GM12875 (cell line): ENCODE measurements around the gene KIN.
A peak's percentile ranks its signal among the peaks of the same experiment; 100 is the strongest.
"Not testable (repeated sequence)": the region's sequence is repeated elsewhere in the genome, so short reads cannot be mapped to it uniquely, and the experiment has no call there.

Experiments
- H3K4me3 ChIP-seq: one replicate; pipeline ENCODE4 v1.5.1; 2011; ENCODE audit warnings: low read depth, low read length, control low read depth
- TF ChIP-seq, protein P1 (sequence below): IDR thresholded peaks from 2 replicates; pipeline ENCODE4 v1.5.1; 2011; ENCODE audit warnings: low read depth, mild to moderate bottlenecking, control low read depth, inconsistent platforms, low read length, moderate library complexity, borderline replicate concordance; ENCODE audit not compliant: insufficient read depth

KIN gene

DNA sequence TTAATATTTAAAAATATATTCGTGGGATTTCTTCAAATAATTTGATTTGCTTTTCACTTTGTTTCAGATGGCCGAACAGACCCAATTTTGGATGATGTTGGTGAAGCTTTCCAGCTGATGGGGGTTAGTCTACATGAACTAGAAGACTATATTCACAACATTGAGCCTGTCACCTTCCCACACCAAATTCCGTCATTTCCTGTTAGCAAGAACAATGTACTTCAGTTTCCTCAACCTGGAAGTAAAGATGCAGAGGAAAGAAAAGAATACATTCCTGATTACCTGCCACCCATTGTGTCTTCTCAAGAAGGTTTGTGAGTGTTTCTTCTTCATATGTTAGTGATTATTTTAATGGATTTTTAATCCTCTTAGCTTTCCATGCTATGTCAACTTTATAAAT, 36.5 kb upstream of the KIN start:
- TF ChIP-seq, protein P1, sequence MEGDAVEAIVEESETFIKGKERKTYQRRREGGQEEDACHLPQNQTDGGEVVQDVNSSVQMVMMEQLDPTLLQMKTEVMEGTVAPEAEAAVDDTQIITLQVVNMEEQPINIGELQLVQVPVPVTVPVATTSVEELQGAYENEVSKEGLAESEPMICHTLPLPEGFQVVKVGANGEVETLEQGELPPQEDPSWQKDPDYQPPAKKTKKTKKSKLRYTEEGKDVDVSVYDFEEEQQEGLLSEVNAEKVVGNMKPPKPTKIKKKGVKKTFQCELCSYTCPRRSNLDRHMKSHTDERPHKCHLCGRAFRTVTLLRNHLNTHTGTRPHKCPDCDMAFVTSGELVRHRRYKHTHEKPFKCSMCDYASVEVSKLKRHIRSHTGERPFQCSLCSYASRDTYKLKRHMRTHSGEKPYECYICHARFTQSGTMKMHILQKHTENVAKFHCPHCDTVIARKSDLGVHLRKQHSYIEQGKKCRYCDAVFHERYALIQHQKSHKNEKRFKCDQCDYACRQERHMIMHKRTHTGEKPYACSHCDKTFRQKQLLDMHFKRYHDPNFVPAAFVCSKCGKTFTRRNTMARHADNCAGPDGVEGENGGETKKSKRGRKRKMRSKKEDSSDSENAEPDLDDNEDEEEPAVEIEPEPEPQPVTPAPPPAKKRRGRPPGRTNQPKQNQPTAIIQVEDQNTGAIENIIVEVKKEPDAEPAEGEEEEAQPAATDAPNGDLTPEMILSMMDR: no peak
- no peak overlapping the region for H3K4me3 ChIP-seq

DNA sequence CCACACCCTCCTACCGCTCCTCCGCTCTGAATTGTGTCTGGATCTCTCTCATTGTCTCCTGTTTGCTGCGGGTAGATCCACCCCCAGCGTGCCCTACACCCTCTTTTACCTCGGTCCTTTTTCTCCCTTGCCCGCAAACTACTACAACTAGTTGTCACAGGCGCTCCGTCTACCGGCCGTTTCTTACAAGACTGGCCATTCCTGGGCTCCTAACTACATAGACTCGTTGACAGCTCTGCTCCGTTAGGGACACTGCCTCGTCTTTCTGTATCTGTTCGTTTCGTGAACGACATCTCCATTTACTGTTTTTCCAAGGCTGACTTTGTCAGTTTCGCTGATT, 31.3 kb upstream of the KIN start:
- TF ChIP-seq, protein P1: peak; percentile 24; the same call in 1 of the 2 replicates
- peak overlapping the region; percentile 100 for H3K4me3 ChIP-seq

DNA sequence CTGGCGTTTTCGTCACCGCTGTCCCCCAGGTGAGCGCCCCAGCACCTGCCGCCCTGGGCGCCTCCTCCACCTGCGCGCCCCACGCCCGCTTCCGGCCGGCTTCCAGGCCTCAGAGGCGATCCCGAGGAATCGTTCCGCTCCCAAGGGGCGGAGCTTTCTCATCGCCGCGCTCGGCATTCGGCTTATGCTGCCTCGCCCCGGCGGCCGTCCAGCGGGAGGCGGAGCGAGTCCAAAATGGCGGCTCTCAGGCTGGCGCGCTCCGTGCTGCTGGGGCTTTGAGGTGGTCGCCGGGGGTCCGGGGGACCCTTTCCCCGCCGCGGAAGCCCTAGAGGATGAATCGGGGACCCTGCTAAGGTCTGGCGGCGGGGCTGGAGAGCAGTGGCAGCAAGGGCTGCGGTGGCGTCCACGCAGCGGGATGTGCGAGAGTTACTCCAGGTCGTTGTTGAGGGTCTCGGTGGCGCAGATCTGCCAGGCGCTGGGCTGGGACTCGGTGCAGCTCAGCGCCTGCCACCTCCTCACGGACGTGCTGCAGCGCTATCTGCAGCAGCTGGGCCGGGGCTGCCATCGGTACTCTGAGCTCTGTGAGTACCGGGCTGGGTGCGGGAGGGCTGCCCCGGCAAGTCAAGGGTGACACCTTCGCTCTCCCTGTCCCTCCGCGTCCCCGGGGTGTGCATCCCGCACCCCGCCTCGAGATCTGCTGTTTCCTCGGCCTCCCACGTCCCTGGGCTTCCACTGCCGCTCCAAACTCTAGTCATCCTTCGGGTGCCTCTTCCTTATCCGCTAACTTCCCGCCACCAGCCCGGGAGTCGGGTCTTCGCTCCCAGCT, 30.7 kb upstream of the KIN start, which contains the start of gene TAF3:
TAF3 (plus strand) TSS at position 211 of the 826 bp plus-strand sequence; CDS start at position 416, 205 bp downstream.
- TF ChIP-seq, protein P1: no peak
- H3K4me3 ChIP-seq: peak within 1 kb of the TSS; percentile 100

DNA sequence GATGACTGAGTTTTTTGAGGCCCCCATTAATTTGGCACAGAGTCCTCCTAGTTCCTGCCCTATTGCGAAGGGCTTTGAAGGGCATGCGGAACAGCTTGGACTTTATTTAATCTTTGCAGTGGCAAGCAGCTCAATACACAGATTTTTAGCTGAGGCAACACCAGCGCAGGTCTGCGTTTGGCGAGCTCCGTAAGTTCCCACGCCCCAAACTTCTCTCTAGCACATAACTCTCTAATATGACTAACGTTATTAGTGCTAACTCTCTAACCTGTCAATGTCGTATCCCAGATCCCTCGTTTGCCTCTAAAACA, 30.1 kb upstream of the KIN start:
- H3K4me3 ChIP-seq: peak overlapping the region; percentile 100
- TF ChIP-seq, protein P1: no peak

DNA sequence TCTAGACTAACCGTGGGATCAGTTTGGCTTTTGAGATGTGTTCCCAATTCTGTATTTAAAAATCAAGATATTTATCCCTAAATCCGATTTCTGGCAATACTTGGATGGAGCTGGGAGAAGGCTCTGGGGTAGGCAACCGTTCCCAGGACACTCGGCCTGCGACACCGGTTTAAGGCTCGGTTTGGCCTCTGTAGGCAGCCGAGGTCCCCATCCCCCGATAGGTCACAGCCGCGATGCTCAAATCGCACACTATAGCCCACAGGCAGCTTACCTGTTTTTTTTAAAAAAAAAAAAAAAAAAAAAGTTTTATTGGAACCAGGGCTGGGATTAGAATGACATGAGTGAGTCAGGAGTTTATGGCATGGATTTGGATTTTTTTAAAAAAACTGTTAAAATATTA, 29.8 kb upstream of the KIN start:
- peak overlapping the region; percentile 100 for H3K4me3 ChIP-seq
- TF ChIP-seq, protein P1: no peak

DNA sequence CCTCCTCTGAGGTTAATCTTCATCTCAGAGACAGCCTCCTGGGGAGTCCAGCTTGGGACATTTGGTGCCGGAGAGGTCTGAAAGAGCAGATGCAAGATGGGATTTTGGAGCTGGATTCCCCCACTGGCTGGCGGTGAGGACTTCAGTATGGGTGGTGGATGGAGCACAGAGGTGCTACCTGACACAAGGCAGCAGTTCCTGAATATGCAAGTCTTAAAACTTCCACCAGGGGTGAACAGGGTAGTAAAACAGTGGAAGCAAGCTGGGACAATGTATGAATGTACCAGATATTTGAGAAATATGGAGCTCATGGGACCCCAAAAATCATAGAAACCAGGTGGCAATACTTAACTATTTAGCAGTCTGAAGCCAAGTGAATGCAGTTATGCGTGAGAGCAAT, 25.7 kb upstream of the KIN start:
- TF ChIP-seq, protein P1: no peak
- H3K4me3 ChIP-seq: no peak overlapping the region

DNA sequence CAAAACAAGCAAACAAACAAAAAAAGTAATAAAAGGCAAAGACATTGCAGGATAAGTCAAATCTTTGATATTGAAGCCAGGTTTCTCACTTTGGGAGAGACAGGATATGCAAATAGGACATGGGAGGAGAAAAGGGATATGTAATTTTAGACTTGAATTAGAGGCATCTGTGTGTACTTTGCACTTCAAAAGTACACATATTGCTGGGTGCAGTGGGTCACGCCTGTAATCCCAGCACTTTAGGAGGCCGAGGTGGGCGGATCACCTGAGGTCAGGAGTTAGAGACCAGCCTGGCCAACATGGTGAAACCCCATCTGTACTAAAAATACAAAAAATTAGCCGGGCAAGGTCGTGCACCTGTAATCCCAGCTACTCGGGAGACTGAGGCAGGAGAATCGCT, 23.9 kb upstream of the KIN start:
- not testable (repeated sequence) for H3K4me3 ChIP-seq
